Measurements from ENCODE around the gene SPATA33. TPM values are rescaled to one million over a fixed set of nuclear protein-coding genes. Genes with fewer than 3 reads are reported as not detected.
"Not testable (repeated sequence)": the region's sequence is repeated elsewhere in the genome, so short reads cannot be mapped to it uniquely, and the experiment has no call there.

SPATA33 gene
- total RNA-seq, 2 donors from 2014 or later = 7.1 to 9.1 TPM

DNA sequence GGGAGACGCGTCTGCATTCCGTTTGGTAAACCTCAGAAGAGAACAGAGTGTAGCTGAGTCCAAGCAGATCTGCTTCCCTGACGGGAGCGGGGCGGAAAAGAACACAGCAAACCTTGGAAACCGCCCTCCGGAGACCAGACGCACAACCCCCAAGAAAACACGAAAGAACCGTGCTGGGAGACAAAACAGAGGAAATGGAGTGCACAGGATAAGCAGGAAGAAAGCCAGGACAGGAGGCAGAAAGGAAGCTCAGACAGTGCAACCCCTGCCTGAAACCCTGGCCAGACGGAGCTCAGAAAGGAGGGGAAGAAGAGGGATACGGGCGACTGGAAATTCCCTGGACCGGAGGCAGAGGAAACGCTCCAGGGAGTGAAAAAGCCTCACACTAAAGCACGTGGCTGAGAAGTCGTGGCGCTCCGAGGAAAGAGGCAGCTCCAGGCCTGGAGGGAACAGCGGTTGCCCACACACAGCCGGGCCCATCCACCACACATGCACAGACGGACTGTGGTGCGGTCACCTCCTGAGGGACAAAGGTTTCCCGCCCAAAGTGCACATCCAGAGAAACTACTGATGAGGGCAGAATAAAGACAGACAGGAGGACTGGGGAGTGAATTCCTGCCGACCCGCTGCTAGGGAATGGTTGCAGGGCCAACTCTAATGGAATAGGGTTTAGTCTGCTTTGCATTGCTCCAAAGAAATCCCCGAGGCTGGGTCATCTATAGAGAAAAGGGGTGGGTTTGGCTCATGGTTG is 34.0 kb upstream of the SPATA33 start:
- DNase-seq = no peak
- intact Hi-C loops (cut with DNase I, micrococcal nuclease) = no loop called here
- ATAC-seq = no peak

DNA sequence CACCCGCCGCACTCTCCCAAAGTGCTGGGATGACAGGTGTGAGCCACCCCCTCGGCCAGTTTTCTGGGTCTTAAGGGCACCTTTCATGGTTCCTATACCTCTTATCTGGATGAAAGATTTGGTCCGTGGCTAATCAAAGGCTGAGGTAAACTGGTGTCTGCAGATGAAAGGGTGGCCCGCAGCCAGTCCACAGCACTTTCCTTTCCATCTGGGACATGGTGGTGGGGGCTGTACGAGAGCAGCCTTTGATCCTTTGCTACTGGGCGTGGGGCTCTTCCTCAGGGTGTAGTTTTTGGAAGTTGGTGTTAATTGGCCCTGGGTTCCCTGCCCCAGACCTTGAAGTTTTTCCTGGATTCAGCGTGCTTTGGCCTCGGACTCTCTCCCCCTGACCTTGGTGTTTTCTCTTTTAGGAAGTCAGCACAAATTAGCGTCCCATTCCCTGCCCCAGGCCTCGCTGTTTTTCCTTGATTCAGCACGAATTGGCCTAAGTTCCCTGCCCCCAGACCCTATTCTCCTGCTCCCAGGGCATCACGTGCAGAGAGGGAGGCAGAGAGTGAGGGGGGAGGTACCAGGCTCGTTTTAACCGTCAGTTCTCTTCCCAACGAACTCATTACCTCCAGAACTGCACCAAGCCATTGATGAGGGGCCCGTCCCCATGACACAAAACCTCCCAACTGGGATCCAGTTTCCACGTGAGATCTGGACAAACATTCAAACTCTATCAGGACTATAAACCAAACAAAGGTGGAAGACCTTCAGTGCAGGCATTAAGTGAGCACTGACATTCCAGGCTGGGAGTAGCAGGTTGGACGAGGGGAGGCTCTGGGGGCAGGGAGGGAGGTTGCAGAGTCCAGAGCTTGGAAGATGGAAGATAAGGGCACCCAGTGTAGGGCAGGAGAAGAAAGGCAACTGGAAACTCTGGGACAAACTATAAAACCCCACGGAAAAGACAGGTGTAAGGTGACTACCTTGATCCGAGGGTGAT is 32.6 kb upstream of the SPATA33 start:
- ATAC-seq (peak; percentile 54), DNase-seq (no peak)
- intact Hi-C loops (cut with DNase I, micrococcal nuclease) = no loop called here

DNA sequence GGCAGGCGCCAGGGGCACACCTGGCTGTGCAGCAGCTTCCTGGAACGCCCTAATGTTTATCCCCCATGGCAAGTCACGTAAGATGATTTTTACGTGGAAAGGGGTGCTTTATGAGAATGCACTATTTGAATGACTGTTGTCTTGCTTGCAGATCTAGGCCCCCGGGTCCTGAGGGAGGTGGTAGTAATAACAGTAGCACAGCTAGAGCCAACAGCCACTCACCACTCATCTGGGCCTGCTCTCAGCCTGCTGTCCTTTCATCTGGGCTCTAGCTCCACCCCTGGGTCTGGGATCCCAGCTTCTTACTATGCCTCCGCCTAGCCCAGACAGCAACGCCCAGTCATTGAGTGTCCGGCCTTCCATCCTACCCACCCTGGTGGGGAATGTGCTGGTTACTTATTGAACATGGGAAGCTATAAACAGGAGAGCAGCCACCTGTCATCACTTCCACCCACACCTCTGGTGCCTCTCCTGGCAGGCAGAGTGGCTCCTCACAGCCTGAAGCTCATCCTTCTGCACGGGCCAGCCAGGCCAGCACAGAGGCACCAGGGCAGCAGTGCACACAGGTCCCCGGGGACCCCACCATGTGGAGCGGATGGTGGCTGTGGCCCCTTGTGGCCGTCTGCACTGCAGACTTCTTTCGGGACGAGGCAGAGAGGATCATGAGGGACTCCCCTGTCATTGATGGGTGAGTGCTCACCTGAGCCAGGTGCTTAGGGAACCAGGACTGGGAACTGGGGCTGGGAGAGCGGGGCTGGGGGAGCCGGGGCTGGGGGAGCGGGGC is 27.6 kb upstream of the SPATA33 start:
- DNase-seq = peak; percentile 55 to 62
- intact Hi-C loops (cut with DNase I, micrococcal nuclease) = no loop called here
- peak; percentile 92 for ATAC-seq

DNA sequence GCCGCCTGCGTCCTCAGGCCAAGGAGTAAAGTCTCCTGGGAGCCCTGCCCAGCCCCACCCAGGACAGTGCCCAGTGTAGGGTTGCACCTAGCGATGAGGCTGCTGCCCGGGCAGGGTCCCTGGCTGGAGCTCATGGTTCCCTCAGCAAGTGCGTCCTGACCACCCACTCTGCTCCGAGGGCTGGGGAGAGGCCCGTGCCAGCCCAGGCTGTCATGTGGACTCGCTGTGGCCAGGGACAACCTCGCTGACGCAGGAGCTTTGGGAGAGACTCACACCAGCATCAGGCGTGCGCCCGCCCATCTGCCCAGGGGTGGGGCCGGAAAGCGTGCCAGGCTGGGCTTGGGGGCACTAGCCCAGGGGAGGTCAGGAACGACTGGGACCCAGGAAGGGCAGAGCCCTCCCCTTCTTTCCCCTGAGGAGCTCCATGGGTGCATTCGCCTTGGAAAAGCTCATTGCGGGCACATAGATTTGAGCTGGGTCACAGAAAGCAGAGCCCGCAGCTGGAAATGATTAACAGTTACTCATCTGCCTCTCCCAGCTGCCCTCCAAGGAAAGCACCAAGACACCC is 24.5 kb upstream of the SPATA33 start:
- DNase-seq = peak in 1 of 2 donors; percentile 39
- intact Hi-C loops (cut with DNase I, micrococcal nuclease) = no loop called here
- ATAC-seq = peak; percentile 63

DNA sequence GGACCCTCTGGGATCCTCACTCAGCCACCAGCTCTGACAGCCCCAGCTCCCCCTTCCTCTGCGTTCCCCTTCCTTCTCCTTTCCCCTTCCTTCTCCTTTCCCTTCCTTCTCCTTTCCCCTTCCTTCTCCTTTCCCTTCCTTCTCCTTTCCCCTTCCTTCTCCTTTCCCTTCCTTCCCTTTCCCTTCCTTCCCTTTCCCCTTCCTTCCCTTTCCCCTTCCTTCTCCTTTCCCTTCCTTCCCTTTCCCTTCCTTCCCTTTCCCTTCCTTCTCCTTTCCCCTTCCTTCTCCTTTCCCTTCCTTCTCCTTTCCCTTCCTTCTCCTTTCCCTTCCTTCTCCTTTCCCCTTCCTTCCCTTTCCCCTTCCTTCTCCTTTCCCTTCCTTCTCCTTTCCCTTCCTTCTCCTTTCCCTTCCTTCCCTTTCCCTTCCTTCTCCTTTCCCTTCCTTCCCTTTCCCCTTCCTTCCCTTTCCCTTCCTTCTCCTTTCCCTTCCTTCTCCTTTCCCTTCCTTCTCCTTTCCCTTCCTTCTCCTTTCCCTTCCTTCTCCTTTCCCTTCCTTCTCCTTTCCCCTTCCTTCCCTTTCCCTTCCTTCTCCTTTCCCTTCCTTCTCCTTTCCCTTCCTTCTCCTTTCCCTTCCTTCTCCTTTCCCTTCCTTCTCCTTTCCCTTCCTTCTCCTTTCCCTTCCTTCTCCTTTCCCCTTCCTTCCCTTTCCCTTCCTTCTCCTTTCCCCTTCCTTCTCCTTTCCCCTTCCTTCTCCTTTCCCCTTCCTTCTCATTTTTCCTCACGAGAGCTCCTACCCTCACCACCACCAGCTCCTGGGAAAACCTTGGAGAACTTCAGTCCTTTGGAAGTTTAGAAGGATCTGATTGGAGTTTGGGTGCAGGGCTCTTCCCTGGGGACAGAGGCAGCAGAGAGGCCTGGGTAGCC is 22.9 kb upstream of the SPATA33 start:
- ATAC-seq; intact Hi-C loops (cut with DNase I, micrococcal nuclease): not testable (repeated sequence)

DNA sequence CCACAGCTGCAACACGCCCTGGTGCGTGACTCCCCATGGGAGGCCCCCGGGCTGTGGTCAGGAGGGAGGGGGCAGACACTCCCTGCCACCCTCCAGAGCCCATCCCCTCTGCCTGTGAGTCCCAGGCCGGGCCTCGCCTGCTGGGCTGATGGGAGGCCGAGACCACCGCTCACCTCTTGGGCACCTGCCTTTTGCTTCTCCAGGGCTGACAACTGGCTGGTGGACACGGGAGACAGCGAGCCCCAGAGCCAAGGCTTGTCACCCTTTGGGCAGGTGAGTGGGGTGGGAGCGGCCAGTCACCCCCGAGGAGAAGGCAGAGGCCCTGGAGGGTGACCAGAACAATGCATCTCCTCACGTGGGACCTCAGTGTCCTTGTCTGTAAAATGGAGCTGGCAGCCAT is 21.0 kb upstream of the SPATA33 start:
- DNase-seq (no peak), ATAC-seq (no peak)
- intact Hi-C loops (cut with DNase I, micrococcal nuclease) = no loop called here

More for the DNA sequence above, 22.9 kb upstream of the SPATA33 start:
- DNase-seq = not testable (repeated sequence)

DNA sequence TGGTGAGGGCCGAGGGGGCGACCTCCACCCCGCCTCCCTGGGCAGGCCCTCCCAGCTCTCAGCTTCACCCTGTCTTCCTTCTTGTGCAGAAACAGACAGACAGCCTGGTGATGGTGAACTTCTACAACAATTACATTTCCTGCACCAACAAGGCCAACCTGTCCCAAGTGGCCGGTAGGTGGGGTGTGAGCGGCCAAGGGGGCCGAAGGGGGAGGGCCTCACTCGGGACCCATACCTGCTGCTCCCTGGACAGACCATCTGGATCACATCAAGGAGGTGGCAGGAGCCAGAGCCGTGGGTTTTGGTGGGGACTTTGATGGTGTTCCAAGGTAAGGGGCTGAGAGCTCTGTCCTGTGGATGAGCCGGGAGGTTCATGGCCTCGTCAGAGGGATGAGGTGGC is 20.3 kb upstream of the SPATA33 start:
- no peak for DNase-seq
- intact Hi-C loops (cut with DNase I, micrococcal nuclease) = no loop called here

DNA sequence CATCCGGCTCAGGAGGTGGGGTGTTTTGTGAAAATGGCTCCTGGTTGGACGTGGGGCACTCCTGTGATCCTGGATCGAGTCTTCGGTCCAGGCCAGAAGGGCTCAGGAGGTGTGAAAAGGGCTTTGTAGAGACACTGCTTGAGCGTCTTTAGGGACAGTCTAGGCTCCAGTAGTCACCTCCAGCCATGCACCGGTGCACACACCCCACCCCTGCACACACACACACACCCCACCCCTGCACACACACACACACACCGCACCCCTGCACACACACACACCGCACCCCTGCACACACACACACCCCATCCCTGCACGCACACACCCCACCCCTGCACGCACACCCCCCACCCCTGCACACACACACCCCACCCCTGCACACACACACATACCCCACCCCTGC is 19.2 kb upstream of the SPATA33 start:
- no peak for DNase-seq
- intact Hi-C loops (cut with DNase I, micrococcal nuclease) = no loop called here
- ATAC-seq = no peak

More for the DNA sequence above, 20.3 kb upstream of the SPATA33 start:
- no peak for ATAC-seq

DNA sequence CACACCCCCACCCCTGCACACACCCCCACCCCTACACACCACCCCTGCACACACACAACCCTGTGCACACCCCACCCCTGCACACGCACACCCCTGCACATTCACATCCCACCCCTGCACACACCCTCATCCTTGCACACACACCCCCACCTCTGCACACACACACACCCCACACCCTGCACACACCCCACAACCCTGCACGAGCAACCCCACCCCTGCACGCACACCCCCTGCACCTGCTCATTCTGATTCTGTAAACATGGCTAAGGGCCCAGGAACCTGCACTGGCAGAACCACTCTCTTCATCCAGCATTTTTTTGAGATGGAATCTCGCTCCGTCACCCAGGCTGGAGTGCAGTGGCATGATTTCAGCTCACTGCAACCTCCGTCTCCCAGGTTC is 18.3 kb upstream of the SPATA33 start:
- intact Hi-C loops (cut with DNase I, micrococcal nuclease) = no loop called here
- no peak for DNase-seq
- peak; percentile 12 for ATAC-seq

DNA sequence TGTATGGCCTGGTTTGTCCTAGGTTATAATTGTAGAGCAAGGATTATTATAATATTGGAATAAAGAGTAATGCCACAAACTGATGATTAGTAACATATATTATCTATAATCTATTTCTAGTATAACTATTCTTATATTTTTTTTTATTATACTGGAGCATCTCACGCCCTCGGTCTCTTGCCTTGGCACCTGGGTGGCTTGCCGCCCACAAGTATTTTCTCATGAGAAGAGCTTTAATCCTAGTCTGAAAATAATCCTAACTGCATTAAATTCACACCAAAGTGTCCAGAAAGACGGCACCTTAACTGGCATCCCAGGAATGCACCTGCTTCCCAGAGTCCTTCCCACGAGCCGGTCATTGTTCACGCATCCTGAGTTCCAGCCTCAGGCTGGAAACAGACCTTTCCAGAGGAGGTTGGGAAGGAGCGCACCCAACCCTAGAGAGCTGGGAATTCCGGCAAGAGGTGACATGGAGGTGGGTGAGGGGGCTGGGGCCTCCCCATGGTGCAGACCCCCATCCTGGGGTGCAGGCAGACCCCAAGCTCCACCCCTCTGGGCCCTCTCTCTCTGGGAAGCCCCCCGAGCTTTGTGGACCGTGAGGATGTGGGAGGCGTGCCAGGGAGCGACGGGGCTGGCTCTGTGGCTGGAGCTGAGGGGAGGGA is 16.0 kb upstream of the SPATA33 start:
- no peak for ATAC-seq
- intact Hi-C loops (cut with DNase I, micrococcal nuclease) = no loop called here
- DNase-seq = no peak

DNA sequence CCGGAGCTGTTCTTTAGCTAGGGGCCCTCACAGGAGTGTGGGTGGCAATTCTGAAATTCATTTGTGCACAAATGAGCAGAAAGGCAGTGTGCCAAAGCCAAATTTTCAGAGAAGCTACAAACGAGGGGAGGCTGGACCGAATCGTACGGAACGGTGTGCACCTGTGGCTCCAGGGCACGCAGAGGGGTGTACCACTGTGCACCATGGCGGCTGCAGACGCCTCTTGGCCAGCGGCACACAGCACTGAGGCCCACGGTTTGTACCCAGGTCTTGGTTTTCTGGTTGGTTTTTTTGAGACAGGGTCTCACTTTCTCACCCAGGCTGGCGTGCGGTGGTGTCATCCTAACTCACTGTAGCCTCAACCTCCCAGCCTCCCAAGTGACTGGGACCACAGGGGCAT is 15.1 kb upstream of the SPATA33 start:
- intact Hi-C loops (cut with DNase I, micrococcal nuclease) = no loop called here
- DNase-seq (no peak), ATAC-seq (no peak)

DNA sequence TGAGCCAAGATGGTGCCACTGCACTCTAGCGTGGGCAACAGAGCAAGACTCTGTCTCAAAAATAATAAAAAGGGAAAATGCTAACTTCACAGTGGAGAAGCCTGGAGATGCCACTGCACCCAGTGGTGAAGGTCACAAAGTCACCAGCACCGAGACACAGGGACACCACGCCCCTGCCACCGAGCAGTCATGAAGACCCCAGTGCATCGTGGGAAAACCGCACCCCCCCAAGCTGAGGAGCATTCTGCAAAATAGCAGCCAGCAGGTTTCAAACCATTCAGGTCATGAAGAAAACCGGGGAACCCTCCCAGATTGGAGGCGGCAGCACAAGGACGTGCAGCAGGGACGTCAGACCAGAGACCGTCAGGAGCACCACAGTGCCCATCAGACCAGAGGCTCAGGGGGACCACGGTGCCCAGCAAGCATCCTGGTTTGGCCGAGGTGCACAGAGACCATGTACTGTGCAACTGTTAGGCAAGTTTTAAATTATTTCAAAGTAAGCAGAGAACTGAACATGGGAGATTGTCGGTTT is 13.8 kb upstream of the SPATA33 start:
- DNase-seq (no peak), ATAC-seq (no peak)
- intact Hi-C loops (cut with DNase I, micrococcal nuclease) = no loop called here

DNA sequence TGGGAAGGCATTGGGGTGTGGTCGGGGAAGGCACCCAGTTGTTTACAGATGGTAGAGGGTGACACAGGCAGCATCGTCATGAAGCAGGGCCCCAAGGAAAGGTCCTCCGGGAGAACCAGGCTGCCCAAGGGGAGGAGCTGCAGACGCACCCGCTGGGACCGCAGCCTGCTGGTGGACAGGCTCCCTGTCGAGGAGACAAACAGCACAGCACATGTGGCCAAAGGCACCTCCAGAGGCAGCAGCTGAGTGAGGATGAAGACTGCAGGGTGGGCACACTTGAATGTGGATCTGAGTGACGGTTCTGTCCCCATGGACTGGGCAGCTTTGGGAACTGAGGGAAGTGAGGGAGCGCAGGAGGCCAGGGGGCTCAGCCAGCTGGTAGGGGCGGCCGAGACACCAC is 12.5 kb upstream of the SPATA33 start:
- intact Hi-C loops (cut with DNase I, micrococcal nuclease) = no loop called here
- ATAC-seq (peak; percentile 1), DNase-seq (no peak)

DNA sequence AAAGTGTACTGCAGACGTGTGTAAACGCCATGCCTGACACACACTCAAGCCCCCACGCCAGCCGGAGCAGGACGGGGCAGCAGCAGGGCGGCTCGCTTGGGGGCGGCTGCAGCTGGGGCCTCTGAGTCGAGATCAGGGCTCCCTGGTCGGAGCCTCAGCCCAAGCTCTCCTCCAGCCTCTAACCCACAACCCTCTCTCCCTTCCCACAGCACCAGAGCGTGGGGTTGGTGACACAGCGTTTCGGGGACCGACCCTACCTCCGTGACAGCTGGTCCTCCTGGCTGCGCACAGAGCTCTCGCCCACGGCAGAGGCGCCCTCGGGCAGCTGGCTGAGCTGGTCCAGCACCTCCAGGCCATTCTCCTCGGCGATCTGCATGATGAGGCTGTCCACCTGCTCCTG is 11.4 kb upstream of the SPATA33 start:
- intact Hi-C loops (cut with DNase I, micrococcal nuclease) = no loop called here
- no peak for ATAC-seq
- no peak for DNase-seq

DNA sequence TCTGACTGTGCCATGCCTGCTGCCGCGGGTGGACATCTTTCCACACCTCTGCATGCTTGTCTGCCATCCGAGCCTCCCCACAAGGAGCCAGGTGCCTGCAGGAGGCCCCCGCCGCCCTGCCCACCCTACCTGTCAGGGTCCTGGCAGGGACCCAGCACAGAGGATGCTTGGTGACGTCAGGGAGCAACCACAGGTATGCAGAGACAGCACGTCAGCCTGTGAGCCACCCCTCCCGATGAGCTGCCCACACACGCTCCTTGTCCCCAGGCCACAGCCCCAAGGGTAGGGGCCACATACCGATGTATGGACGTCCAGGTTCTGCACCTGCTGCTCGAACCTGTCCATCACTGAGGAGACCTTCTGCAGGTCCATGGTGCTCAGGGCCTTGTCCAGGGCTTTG is 10.7 kb upstream of the SPATA33 start:
- no peak for ATAC-seq
- intact Hi-C loops (cut with DNase I, micrococcal nuclease) = no loop called here
- no peak for DNase-seq

DNA sequence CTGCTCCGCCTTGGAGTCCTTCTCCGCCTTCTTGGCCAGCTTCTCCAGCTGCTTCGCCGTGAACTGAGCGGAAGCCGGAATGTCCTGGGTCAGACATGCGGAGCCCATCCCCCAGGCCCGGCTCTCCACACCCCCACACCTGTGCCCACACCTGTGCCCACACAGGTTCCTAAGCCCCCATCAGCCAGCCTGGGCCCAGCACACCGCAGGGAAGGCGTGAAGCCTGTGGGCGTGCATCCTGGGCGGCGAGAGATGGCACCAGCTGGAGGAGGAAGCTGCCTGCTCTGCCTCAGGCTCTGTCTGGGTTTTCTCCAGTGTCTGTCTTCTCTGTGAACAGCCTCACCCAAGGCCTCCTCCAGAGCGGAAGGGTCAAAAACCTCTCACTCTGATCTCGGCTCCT is 6.1 kb upstream of the SPATA33 start:
- no peak for ATAC-seq
- intact Hi-C loops (cut with DNase I, micrococcal nuclease) = no loop called here

DNA sequence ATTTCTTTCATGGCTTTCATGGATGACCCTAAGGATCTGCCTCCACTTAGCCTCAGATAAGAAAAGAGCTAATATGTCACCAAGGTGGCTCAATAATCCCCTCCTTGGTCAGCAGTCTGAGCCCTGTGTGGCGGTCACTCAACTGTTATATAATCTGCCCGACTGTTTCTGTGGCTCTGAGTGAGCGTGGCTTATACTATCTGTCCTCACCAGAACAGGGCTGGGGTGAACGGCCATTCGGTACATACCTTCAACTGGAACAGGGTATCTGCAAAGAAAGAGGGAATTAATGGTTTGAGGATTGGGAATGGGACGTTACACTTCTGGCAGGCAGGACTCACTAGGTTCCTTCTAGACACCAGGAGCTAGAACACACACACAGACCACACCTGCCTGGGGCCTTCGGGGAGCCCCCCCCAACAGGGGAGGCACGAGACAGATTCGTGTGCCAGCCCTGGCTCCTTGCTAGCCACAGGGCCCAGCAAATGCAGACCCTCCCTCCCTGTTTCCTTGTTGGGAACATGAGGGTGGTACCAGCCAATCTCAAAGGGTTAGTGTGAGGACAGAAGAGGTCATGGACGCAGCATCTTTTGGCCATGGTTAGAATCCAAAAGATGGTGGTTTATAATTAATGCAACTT is 3.9 kb upstream of the SPATA33 start:
- ATAC-seq = no peak
- DNase-seq = no peak
- intact Hi-C loops (cut with DNase I, micrococcal nuclease) = no loop called here

More for the DNA sequence above, 6.1 kb upstream of the SPATA33 start:
- DNase-seq = no peak
